ENCODE data around the gene ZMYND8.

Gene ZMYND8

DNA sequence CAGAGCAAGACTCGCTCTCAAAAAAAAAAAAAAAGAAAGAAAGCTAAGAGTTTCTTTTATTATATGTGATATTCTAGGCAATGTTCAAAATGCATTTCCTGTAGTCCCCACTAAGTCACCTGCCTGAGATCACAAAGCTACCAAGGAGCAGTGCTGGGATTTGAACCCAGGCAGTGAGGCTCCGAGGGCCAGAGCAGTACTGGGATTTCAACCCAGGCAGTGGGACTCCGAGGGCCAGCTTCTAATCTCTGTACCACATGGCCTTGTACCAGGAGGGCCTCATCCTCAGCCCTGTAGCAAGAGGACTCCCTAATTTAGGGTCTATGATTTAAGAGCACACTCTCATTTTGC lies 39.7 kb downstream of the ZMYND8 start:
- TF ChIP-seq, protein P1, sequence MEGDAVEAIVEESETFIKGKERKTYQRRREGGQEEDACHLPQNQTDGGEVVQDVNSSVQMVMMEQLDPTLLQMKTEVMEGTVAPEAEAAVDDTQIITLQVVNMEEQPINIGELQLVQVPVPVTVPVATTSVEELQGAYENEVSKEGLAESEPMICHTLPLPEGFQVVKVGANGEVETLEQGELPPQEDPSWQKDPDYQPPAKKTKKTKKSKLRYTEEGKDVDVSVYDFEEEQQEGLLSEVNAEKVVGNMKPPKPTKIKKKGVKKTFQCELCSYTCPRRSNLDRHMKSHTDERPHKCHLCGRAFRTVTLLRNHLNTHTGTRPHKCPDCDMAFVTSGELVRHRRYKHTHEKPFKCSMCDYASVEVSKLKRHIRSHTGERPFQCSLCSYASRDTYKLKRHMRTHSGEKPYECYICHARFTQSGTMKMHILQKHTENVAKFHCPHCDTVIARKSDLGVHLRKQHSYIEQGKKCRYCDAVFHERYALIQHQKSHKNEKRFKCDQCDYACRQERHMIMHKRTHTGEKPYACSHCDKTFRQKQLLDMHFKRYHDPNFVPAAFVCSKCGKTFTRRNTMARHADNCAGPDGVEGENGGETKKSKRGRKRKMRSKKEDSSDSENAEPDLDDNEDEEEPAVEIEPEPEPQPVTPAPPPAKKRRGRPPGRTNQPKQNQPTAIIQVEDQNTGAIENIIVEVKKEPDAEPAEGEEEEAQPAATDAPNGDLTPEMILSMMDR (conservative IDR thresholded peaks at IDR 0.05; ENCODE audit: low read depth, low read length): no peak
- no peak overlapping the region for H3K4me3 ChIP-seq (ENCODE audit: low read length)
- DNase-seq (ENCODE audit: low read depth): no peak

DNA sequence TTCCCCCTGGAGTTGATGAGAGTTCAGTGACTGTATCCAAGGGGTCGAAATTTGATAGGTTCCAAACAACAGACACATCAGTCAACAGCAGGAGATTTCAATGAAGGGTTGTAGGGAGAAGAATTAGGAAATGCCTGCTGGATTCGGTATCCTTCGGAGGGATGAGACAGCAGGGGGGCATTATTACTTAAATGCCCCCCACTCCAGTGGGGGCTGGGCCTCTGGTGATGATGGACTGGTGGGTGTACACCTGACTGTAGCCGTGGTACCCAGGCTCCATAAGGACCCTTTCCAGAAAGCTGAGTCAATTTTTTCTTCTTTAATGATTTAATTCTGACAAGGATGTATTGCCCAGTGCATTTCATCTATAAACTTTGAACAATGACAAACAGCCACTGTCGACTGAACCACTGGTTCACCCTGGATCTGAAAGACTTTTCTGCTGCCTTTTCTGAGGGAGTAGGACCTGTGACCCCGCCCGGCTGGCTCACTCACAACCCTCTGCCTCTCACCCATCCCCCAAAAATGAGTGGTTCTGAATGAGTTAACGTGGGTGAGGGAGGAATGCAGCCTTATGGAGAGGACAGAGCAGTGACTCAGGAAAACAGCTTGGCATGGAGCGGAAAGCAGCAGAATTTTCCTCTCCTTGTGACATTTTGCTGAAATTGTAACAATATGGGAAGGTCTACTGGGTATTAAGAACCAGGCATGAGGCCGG lies 41.0 kb downstream of the ZMYND8 start:
- peak; percentile 89 for DNase-seq (ENCODE audit: low read depth)
- TF ChIP-seq, protein P1 (conservative IDR thresholded peaks at IDR 0.05; ENCODE audit: low read depth, low read length): no peak
- H3K4me3 ChIP-seq (ENCODE audit: low read length): no peak overlapping the region

DNA sequence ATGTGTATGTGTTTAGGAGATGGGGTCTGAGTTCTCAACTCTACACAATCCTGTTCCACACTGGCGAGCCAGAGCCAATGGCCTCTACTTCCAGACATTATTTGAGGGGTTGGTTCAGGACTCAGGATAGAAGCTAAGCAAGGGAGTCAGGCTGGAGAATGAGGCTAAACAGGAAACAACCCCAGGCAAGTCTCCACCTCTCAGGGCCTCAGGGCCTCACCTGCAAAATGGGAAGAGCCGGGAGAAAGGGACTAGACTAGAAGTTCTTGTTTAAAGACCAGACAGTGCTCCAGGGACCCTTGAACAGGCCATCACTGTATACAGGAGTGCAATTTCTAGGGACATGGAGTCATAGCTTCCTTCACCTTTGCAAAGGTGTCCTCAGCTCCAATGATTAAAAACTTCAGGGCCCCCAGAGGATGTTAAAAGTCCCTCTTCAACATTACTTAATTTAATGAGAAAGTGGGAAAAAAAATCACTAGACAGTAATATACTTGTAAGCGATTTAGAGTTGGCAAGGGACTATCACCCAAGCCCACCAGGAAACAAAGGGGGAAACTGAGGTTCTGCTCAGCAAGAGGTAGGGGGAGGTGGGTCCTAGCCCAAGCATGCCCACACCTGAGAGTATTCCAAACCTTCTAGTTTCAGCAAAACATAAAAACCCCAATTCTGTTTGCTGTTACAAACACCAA lies 41.7 kb downstream of the ZMYND8 start:
- TF ChIP-seq, protein P1 (conservative IDR thresholded peaks at IDR 0.05; ENCODE audit: low read depth, low read length): no peak
- no peak for DNase-seq (ENCODE audit: low read depth)
- no peak overlapping the region for H3K4me3 ChIP-seq (ENCODE audit: low read length)

DNA sequence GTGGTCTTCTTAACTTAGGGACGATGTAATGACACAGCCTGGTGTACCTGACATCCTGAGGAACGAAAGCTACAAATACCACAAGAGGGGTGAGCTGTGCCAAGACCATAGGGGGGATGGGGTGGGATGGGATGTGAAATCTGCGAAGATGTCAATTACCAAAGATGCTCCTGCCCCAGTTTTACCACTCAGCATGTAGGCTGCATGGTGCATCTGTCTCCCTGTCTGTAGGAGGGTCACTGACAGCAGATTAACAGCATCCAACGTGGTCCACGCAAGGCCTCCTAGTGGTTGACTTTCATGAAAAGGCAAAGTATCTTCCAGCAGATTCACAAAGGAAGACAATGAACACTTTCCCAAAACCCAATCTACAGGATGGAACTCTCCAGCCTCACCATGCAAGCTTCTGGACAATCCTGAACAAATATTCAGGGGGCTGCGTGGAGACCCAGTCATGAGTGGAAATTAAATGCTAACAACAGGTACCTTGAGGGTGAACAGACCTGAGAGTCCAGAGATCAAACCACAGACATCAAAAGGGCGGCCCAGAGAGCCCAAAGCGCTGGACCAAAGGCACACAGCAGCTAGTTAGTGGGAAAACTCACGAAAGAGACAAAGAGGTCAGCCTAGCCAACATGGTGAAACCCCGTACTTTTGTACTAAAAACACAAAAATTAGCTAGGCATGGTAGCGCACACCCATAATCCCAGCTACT lies 44.4 kb downstream of the ZMYND8 start:
- TF ChIP-seq, protein P1 (conservative IDR thresholded peaks at IDR 0.05; ENCODE audit: low read depth, low read length): no peak
- DNase-seq (ENCODE audit: low read depth): no peak
- no peak overlapping the region for H3K4me3 ChIP-seq (ENCODE audit: low read length)

DNA sequence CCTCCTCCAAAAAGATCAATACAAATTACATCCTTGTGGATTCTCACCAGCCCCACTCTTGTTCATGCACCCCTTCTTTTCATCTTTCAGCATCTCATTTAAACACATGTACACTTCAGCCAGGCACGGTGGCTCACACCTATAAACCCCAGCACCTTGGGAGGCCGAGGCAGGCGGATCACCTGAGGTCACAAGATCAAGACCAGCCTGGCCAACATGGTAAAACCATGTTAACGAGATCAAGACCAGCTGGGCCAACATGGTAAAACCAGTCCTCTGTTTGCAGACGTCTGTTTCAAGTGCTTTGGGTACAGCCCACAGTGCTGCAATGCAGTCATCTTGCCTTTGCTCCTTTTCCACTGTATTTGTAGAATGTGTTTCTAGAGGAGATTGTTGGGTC lies 45.3 kb downstream of the ZMYND8 start:
- TF ChIP-seq, protein P1 (conservative IDR thresholded peaks at IDR 0.05; ENCODE audit: low read depth, low read length): no peak
- no peak for DNase-seq (ENCODE audit: low read depth)
- no peak overlapping the region for H3K4me3 ChIP-seq (ENCODE audit: low read length)

DNA sequence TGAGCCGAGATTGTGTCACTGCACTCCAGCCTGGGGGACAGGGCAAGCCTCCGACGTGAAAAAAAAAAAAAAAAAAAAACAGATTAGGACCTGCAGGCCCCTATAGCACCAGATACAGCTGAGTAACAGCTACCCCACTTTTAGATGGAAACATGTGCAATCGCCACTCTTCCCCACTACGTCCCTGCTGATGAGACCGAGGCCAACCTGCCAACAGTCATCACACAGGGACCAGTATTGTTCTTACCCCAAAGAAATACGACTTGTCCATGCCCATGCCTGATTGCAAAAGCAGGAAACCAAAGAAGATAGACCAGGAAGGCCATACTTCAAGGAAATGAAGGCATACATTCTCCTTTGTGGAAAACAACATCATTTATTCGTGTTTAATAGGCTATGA lies 45.8 kb downstream of the ZMYND8 start:
- TF ChIP-seq, protein P1 (conservative IDR thresholded peaks at IDR 0.05; ENCODE audit: low read depth, low read length): no peak
- H3K4me3 ChIP-seq (ENCODE audit: low read length): no peak overlapping the region
- no peak for DNase-seq (ENCODE audit: low read depth)
